Measurements from ENCODE around the gene LCE3D.
"Not testable (repeated sequence)": the region's sequence is repeated elsewhere in the genome, so short reads cannot be mapped to it uniquely, and the experiment has no call there.

The LCE3D gene

GRCh38 chr1:152582647-152583046 is 2.3 kb upstream of the LCE3D start (continued):
- TF ChIP-seq ZNF530 (tag by site-specific recombination; IDR thresholded peaks at IDR 0.05; ENCODE audit: low read depth): no peak
- TF ChIP-seq ZNF266 (tag by site-specific recombination; IDR thresholded peaks at IDR 0.05; ENCODE audit: low read depth): no peak
- TF ChIP-seq ZNF600 (tag by site-specific recombination; IDR thresholded peaks at IDR 0.05): no peak
- TF ChIP-seq PBX3 (CRISPR knock-in tag; IDR thresholded peaks at IDR 0.05): no peak
- no peak for TF ChIP-seq ZNF362 (tag by site-specific recombination; IDR thresholded peaks at IDR 0.05)
- no peak for TF ChIP-seq ZNF768 (tag by site-specific recombination; IDR thresholded peaks at IDR 0.05)
- no peak for TF ChIP-seq OSR2 (tag by site-specific recombination; IDR thresholded peaks at IDR 0.05)
- no peak for TF ChIP-seq SP2 (tag by site-specific recombination; IDR thresholded peaks at IDR 0.05)
- TF ChIP-seq ZSCAN4 (tag by site-specific recombination; IDR thresholded peaks at IDR 0.05): no peak

- H3K4me1 ChIP-seq (ENCODE audit: control insufficient read depth, insufficient read depth, low read length); POLR2A ChIA-PET; H3K4me3 ChIP-seq (ENCODE audit: low read depth, low read length); H3K9me3 ChIP-seq (ENCODE audit: control insufficient read depth, insufficient read depth, low read depth, low read length); H3K36me3 ChIP-seq (ENCODE audit: control insufficient read depth in 2 of 2, insufficient read depth in 1 of 2, low read length in 2 of 2); H3K27ac ChIP-seq (ENCODE audit: extremely low read depth, low read depth, low read length): not testable (repeated sequence)
- CTCF ChIA-PET: interaction anchor here (1.0 kb wide), 1 partner anchor 45 kb away, joined by 3 read pairs; no protein-coding TSS in a partner anchor
These were observed 790 bp downstream of the LCE3D start for GRCh38 chr1:152579526-152579925.

- Histone ChIP-seq H3K27ac (ENCODE audit: extremely low read depth, low read depth, low read length) (no peak overlapping the region), H3K4me1 (ENCODE audit: control insufficient read depth, insufficient read depth, low read length) (no peaks in the 10 kb centered on the region), H3K4me3 (ENCODE audit: low read depth, low read length) (no peak overlapping the region), H3K9me3 (ENCODE audit: control insufficient read depth, insufficient read depth, low read depth, low read length) (no peaks in the 10 kb centered on the region), H3K36me3 (ENCODE audit: control insufficient read depth in 2 of 2, insufficient read depth in 1 of 2, low read length in 2 of 2) (no peaks in the 10 kb centered on the region)
- POLR2A ChIA-PET: no interaction called here
- CTCF ChIA-PET: no interaction called here
- TF ChIP-seq ZNF621 (tag by site-specific recombination; IDR thresholded peaks at IDR 0.05): no peak
- no peak for TF ChIP-seq ZSCAN23 (tag by site-specific recombination; IDR thresholded peaks at IDR 0.05)
- no peak for TF ChIP-seq MZF1 (tag by site-specific recombination; IDR thresholded peaks at IDR 0.05; ENCODE audit: borderline replicate concordance)
- no peak for TF ChIP-seq ZNF571 (tag by site-specific recombination; IDR thresholded peaks at IDR 0.05)
- no peak for TF ChIP-seq ZNF223 (tag by site-specific recombination; IDR thresholded peaks at IDR 0.05)
- no peak for TF ChIP-seq ZNF514 (tag by site-specific recombination; IDR thresholded peaks at IDR 0.05)
- TF ChIP-seq ZNF548 (tag by site-specific recombination; IDR thresholded peaks at IDR 0.05): no peak
- no peak for TF ChIP-seq ZNF521 (tag by site-specific recombination; IDR thresholded peaks at IDR 0.05)
- TF ChIP-seq TCF7L2 (IDR thresholded peaks at IDR 0.05; ENCODE audit: borderline replicate concordance, low read depth, low read length): no peak
- TF ChIP-seq ZNF362 (tag by site-specific recombination; IDR thresholded peaks at IDR 0.05): no peak
- no peak for TF ChIP-seq ZNF639 (tag by site-specific recombination; IDR thresholded peaks at IDR 0.05)
- no peak for TF ChIP-seq ZNF26 (tag by site-specific recombination; IDR thresholded peaks at IDR 0.05)
- no peak for TF ChIP-seq ZNF202 (tag by site-specific recombination; IDR thresholded peaks at IDR 0.05; ENCODE audit: borderline replicate concordance)
- no peak for TF ChIP-seq ZNF664 (tag by site-specific recombination; IDR thresholded peaks at IDR 0.05)
- TF ChIP-seq WT1 (tag by site-specific recombination; IDR thresholded peaks at IDR 0.05): no peak
- TF ChIP-seq ZNF2 (tag by site-specific recombination; IDR thresholded peaks at IDR 0.05): no peak
- TF ChIP-seq ZNF555 (tag by site-specific recombination; conservative IDR thresholded peaks at IDR 0.05): no peak
- TF ChIP-seq ZNF654 (tag by site-specific recombination; IDR thresholded peaks at IDR 0.05; ENCODE audit: low read depth): no peak
These were observed 3.1 kb downstream of the LCE3D start for GRCh38 chr1:152577168-152577567.

Data from HEK293 (cell line).